Measurements from ENCODE around the gene TSPAN32. TPM values are rescaled to one million over a fixed set of nuclear protein-coding genes. Genes with fewer than 3 reads are reported as not detected.
A peak's percentile ranks its signal among the peaks of the same experiment; 100 is the strongest.

The TSPAN32 gene
- total RNA-seq, 1 donor from 2014 or later = not detected

DNA sequence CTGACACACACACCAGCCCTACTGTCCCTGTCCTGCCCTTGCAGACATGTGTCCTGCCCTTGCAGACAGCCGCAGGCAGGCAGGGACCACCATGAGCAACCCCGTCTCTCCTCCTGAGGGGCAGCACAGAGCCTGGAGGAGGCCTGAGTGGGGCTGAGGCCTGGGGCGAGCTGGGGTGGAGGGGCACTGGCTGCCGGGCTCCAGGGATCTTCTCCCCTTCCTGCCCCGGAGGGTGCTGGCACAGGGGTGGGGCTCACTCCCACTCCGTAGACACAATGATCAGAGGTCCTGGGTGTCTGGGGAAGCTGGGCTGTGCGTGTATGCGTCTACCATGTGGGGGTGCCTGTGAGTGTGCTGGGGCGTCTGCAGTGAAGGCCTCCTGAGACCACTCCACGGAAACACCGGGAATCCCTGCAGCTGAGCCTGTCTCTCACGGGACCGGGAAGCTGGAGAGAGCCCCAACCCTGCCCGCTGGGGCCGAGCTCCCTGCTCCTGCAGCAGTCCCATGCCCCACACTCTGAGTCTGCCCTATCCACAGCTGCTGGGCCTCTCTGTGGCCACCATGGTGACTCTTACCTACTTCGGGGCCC is 588 bp downstream of the TSPAN32 start:
- DNase-seq (ENCODE audit: low read depth) = no peak
- H3K4me3 ChIP-seq (ENCODE audit: low read depth, low read length) = no peak overlapping the region
- TF ChIP-seq CTCF (conservative IDR thresholded peaks at IDR 0.05; ENCODE audit: low read depth, low read length) = no peak

- DNase-seq (ENCODE audit: low read depth) = no peak
- no peak overlapping the region for H3K4me3 ChIP-seq (ENCODE audit: low read depth, low read length)
- no peak for TF ChIP-seq CTCF (conservative IDR thresholded peaks at IDR 0.05; ENCODE audit: low read depth, low read length)
These were observed 1.2 kb downstream of the TSPAN32 start for GRCh38 chr11:2302896-2303626.

DNA sequence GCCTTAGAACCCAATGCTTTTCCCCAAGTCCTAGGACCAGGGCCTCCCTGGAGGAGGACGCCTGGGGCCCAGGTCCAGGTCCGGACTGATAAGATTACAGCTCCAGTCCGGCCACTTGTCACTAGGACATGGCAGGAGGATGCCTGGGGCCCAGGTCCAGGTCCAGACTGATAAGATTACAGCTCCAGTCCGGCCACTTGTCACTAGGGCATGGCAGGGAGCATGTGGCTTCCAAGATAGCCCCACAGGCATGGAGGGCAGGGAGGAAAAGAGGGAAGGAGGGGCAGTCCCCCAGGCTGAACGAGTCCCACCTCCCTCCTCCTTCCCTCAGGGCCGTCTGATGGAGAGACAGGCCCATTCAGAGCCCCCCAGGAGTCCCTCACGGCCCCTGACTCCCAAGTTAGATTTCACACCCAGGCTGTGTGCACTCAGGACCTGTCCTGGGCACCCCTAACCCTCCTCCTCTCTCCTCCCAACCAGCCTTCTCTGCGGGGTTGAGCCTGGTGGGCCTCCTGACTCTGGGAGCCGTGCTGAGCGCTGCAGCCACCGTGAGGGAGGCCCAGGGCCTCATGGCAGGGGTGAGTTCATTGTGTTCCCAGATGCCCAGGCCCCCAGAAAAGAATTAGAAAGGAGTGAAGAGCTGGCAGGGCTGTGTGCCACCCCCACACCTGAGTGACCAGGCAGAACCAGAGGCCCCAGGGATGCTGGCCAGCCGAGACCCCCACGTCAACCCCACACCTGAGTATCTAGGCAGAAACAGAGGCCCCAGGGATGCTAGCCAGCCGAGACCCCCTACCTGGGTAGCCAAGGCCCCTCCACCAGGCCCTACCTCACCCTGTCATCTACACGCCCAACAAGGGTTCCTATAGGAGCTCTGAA is 2.1 kb downstream of the TSPAN32 start:
- TF ChIP-seq CTCF (conservative IDR thresholded peaks at IDR 0.05; ENCODE audit: low read depth, low read length) = no peak
- DNase-seq (ENCODE audit: low read depth) = no peak
- no peak overlapping the region for H3K4me3 ChIP-seq (ENCODE audit: low read depth, low read length)

DNA sequence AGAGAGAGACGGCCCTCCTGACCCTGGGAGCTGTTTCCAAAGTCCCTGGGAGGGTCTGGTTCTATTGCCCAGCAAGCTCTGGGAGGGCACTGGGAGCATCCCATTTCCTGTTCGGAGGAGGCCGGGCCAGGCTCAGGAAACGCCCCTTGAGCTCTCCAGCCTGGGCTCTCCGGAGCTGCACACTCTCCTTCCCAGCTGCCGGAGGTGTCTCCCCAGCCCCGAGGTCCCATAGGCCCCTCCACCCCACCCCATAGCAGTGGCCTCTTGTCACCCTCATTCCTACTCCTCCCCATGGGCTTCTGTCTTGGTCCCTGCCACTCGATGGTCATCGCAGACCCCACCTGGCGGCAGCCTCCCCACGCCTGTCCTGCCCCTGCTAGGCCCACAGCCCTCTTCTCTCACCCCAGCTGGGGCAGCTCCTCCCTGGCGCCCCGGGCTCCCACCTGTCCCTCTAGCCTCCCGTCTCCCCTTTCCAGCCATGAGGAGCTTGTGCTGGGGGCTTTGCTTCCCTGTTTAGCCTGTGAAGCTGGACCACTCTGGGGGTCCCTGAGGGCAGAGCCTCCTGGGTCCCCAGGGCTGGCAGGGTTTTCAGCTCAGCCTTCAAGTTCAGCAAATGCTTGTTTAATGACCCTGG is 2.8 kb downstream of the TSPAN32 start:
- H3K4me3 ChIP-seq (ENCODE audit: low read depth, low read length) = no peak overlapping the region
- TF ChIP-seq CTCF (conservative IDR thresholded peaks at IDR 0.05; ENCODE audit: low read depth, low read length) = no peak
- DNase-seq (ENCODE audit: low read depth) = no peak

DNA sequence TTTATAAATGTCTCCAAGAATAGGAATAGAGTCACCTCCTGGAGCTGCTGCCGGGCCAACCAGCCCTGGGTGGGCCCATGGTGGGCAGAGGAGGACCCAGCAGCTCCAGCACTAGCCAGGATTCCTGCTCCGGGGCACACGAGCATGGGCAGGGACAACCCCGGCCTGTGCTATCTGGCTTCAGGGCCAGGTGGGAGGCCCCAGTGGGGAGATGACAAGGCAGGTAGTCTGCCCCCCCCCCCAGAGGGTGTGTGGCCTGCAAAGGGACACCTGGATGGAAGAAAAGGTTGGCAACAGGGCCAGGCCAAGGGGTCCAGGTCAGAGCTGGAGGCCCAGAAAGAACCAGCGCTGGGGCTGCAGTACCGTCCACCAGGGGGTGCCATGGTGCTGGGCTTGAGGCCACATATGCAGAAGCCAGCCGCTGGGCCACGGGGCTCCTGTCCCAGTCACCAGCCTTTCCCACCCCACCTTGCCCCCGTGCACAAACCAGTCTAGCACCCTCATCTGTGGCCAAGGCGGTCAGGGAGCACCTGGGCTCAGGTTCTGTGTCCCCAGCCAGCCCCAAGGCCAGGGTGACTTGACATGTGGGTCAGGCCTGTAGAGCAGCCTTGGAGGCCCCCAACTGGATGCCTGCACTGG is 3.4 kb downstream of the TSPAN32 start:
- TF ChIP-seq CTCF (conservative IDR thresholded peaks at IDR 0.05; ENCODE audit: low read depth, low read length) = peak; percentile 85
- no peak for DNase-seq (ENCODE audit: low read depth)
- no peak overlapping the region for H3K4me3 ChIP-seq (ENCODE audit: low read depth, low read length)

DNA sequence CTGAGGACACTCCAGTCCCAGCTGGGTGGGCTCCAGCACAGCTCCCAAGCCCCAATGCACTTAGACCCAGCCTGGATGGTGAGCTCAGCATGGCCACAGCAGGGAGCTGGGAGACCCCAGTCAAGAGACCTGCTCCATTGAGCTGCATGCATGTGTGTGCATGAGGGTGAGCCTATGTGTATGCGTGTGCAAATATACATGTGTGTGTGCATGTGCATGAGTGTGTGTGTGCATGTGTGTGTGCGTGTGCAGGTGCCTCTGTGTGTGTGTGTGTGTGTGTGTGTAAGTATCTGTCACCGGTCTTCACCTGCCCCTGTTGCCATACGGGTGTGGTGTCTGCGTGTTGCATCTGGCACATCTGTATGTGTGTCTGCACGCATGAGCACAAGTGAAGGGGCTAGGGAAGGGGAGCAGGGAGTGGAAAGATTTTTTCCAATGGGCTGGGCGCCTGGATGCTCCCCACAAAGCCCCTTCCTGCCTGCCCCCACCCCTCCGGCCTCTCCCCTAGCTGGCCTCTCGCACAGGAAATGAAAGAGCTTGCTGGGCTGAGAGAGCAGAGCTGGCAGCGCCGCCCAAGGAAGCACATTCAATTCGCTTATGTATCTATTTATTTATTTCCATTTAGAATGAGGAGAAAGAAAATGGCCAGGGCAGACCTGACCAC is 4.1 kb downstream of the TSPAN32 start:
- no peak overlapping the region for H3K4me3 ChIP-seq (ENCODE audit: low read depth, low read length)
- no peak for TF ChIP-seq CTCF (conservative IDR thresholded peaks at IDR 0.05; ENCODE audit: low read depth, low read length)
- no peak for DNase-seq (ENCODE audit: low read depth)

All from epithelial cell of proximal tubule (primary cell).